HEK293 (cell line): Measurements from ENCODE around the gene RHEB.

Experiments used
- CTCF ChIA-PET: fragments of 350-600 bp; formaldehyde crosslinking; extraction: SDS; loops from one replicate; lab custom pipeline; 2021; ENCODE audit warnings: antibody characterized with exemption; lab: Yijun Ruan, JAX
- POLR2A ChIA-PET: fragments of 300-600 bp; formaldehyde crosslinking; extraction: SDS; loops from one replicate; lab custom pipeline; 2020; ENCODE audit warnings: antibody characterized with exemption, inconsistent platforms; lab: Yijun Ruan, JAX
- H3K27ac ChIP-seq: fragments of 200-500 bp; sonication (Bioruptor generic); 2 replicates; pipeline ENCODE4 v1.5.1; 2014; ENCODE audit warnings: low read depth, low read length, control low read depth, inconsistent platforms; ENCODE audit errors: extremely low read depth
- H3K36me3 ChIP-seq, 2 experiments: fragments of 200-500 bp in 1 of 2; sonication (Bioruptor generic) in 1 of 2; 1 replicate in 1 of 2; 2 replicates in 1 of 2; pipeline ENCODE4 v1.5.1; 2014 to 2017; ENCODE audit warnings: inconsistent platforms in 2 of 2, low read length in 2 of 2; ENCODE audit not compliant: control insufficient read depth in 2 of 2, insufficient read depth in 1 of 2
- H3K4me1 ChIP-seq: fragments of 200-500 bp; sonication (Bioruptor generic); 2 replicates; pipeline ENCODE4 v1.5.1; 2014; ENCODE audit warnings: mild to moderate bottlenecking, low read length, inconsistent platforms; ENCODE audit not compliant: control insufficient read depth, insufficient read depth
- H3K4me3 ChIP-seq: 2 replicates; pipeline ENCODE4 v1.5.1; 2011; ENCODE audit warnings: low read depth, mild to moderate bottlenecking, control low read depth, low read length, moderate library complexity
- H3K9me3 ChIP-seq: fragments of 200-500 bp; sonication (Bioruptor generic); 2 replicates; pipeline ENCODE4 v1.5.1; 2014; ENCODE audit warnings: low read depth, low read length, inconsistent platforms; ENCODE audit not compliant: control insufficient read depth, insufficient read depth
- GLI2 ChIP-seq: fragments of 450-650 bp; formaldehyde crosslinking; IDR thresholded peaks from 2 replicates; pipeline ENCODE4; 2017; ENCODE audit warnings: missing biosample characterization, missing genetic modification characterization, low read depth, borderline replicate concordance
- IKZF3 ChIP-seq: fragments of 450-650 bp; IDR thresholded peaks from 2 replicates; pipeline ENCODE4 v1.5.0; 2018; ENCODE audit warnings: missing biosample characterization, mild to moderate bottlenecking, missing genetic modification characterization, moderate library complexity
- SCRT1 ChIP-seq: fragments of 450-650 bp; formaldehyde crosslinking; IDR thresholded peaks from 2 replicates; pipeline ENCODE4 v1.5.1; 2016; ENCODE audit warnings: missing biosample characterization, missing genetic modification characterization, borderline replicate concordance
- SP7 ChIP-seq: fragments of 450-650 bp; formaldehyde crosslinking; IDR thresholded peaks from 2 replicates; pipeline ENCODE4 v1.5.1; 2016; ENCODE audit warnings: missing biosample characterization, missing genetic modification characterization
- TCF7L2 ChIP-seq: IDR thresholded peaks from 2 replicates; pipeline ENCODE4 v1.6.1; 2011; ENCODE audit warnings: low read depth, mild to moderate bottlenecking, inconsistent platforms, low read length, moderate library complexity, borderline replicate concordance
- ZBTB17 ChIP-seq: fragments of 450-650 bp; formaldehyde crosslinking; IDR thresholded peaks from 2 replicates; pipeline ENCODE4 v1.5.1; 2016; ENCODE audit warnings: missing biosample characterization, missing genetic modification characterization
- ZBTB48 ChIP-seq: fragments of 450-650 bp; formaldehyde crosslinking; IDR thresholded peaks from 2 replicates; pipeline ENCODE4 v1.5.1; 2016; ENCODE audit warnings: missing biosample characterization, missing genetic modification characterization
- ZFP41 ChIP-seq: fragments of 450-650 bp; formaldehyde crosslinking; IDR thresholded peaks from 2 replicates; pipeline ENCODE4 v1.5.1; 2016; ENCODE audit warnings: missing biosample characterization, missing genetic modification characterization, borderline replicate concordance
- ZNF146 ChIP-seq: fragments of 450-650 bp; formaldehyde crosslinking; IDR thresholded peaks from 2 replicates; pipeline ENCODE4 v1.5.1; 2016; ENCODE audit warnings: missing biosample characterization, missing genetic modification characterization
- ZNF155 ChIP-seq: fragments of 450-650 bp; formaldehyde crosslinking; IDR thresholded peaks from 2 replicates; pipeline ENCODE4 v1.5.1; 2016; ENCODE audit warnings: missing biosample characterization, missing genetic modification characterization
- ZNF18 ChIP-seq: fragments of 450-650 bp; formaldehyde crosslinking; IDR thresholded peaks from 2 replicates; pipeline ENCODE4 v1.5.1; 2016; ENCODE audit warnings: missing biosample characterization, missing genetic modification characterization
- ZNF248 ChIP-seq: fragments of 450-650 bp; formaldehyde crosslinking; IDR thresholded peaks from 2 replicates; pipeline ENCODE4 v1.5.1; 2017; ENCODE audit warnings: missing biosample characterization, missing genetic modification characterization
- ZNF324 ChIP-seq: fragments of 450-650 bp; formaldehyde crosslinking; IDR thresholded peaks from 2 replicates; pipeline ENCODE4 v1.5.1; 2016; ENCODE audit warnings: missing biosample characterization, missing genetic modification characterization
- ZNF530 ChIP-seq: fragments of 450-650 bp; formaldehyde crosslinking; IDR thresholded peaks from 2 replicates; pipeline ENCODE4 v1.5.1; 2016; ENCODE audit warnings: low read depth, missing biosample characterization, missing genetic modification characterization
- ZNF548 ChIP-seq: fragments of 450-650 bp; formaldehyde crosslinking; IDR thresholded peaks from 2 replicates; pipeline ENCODE4 v1.5.1; 2016; ENCODE audit warnings: missing biosample characterization, missing genetic modification characterization
- ZNF560 ChIP-seq: fragments of 450-650 bp; formaldehyde crosslinking; IDR thresholded peaks from 2 replicates; pipeline ENCODE4 v1.5.1; 2017; ENCODE audit warnings: missing biosample characterization, missing genetic modification characterization, borderline replicate concordance
- ZNF600 ChIP-seq: fragments of 450-650 bp; formaldehyde crosslinking; IDR thresholded peaks from 2 replicates; pipeline ENCODE4 v1.5.1; 2016; ENCODE audit warnings: missing biosample characterization, missing genetic modification characterization
- ZNF624 ChIP-seq: fragments of 450-650 bp; formaldehyde crosslinking; IDR thresholded peaks from 2 replicates; pipeline ENCODE4 v1.5.1; 2017; ENCODE audit warnings: missing biosample characterization, missing genetic modification characterization
- ZNF658 ChIP-seq: fragments of 450-650 bp; formaldehyde crosslinking; IDR thresholded peaks from 2 replicates; pipeline ENCODE4; 2016; ENCODE audit warnings: missing biosample characterization, missing genetic modification characterization
- ZNF830 ChIP-seq: fragments of 450-650 bp; IDR thresholded peaks from 2 replicates; pipeline ENCODE4 v1.5.0; 2018; ENCODE audit warnings: missing biosample characterization, missing genetic modification characterization, low read depth, mild to moderate bottlenecking, moderate library complexity
- ZSCAN30 ChIP-seq: fragments of 450-650 bp; IDR thresholded peaks from 2 replicates; pipeline ENCODE4 v1.5.1; 2018; ENCODE audit warnings: missing biosample characterization, mild to moderate bottlenecking, missing genetic modification characterization, moderate library complexity
- TF ChIP-seq, protein P1 (sequence below): fragments of 450-650 bp; formaldehyde crosslinking; IDR thresholded peaks from 2 replicates; pipeline ENCODE4 v1.5.1; 2016; ENCODE audit warnings: missing biosample characterization, missing genetic modification characterization, borderline replicate concordance
- TF ChIP-seq, protein P2 (sequence below): fragments of 450-650 bp; IDR thresholded peaks from 2 replicates; pipeline ENCODE4 v1.5.1; 2018; ENCODE audit warnings: missing biosample characterization, mild to moderate bottlenecking, missing genetic modification characterization
- TF ChIP-seq, protein P3 (sequence below): fragments of 450-650 bp; formaldehyde crosslinking; IDR thresholded peaks from 2 replicates; pipeline ENCODE4 v1.5.1; 2016; ENCODE audit warnings: missing biosample characterization, missing genetic modification characterization
- TF ChIP-seq, protein P4 (sequence below): fragments of 450-650 bp; formaldehyde crosslinking; IDR thresholded peaks from 2 replicates; pipeline ENCODE4 v1.5.1; 2017; ENCODE audit warnings: missing biosample characterization, mild to moderate bottlenecking, missing genetic modification characterization, moderate library complexity

The RHEB gene

GRCh38 chr7:151437866-151438516, 81.7 kb downstream of the RHEB start (continued):
- TF ChIP-seq, protein P1, sequence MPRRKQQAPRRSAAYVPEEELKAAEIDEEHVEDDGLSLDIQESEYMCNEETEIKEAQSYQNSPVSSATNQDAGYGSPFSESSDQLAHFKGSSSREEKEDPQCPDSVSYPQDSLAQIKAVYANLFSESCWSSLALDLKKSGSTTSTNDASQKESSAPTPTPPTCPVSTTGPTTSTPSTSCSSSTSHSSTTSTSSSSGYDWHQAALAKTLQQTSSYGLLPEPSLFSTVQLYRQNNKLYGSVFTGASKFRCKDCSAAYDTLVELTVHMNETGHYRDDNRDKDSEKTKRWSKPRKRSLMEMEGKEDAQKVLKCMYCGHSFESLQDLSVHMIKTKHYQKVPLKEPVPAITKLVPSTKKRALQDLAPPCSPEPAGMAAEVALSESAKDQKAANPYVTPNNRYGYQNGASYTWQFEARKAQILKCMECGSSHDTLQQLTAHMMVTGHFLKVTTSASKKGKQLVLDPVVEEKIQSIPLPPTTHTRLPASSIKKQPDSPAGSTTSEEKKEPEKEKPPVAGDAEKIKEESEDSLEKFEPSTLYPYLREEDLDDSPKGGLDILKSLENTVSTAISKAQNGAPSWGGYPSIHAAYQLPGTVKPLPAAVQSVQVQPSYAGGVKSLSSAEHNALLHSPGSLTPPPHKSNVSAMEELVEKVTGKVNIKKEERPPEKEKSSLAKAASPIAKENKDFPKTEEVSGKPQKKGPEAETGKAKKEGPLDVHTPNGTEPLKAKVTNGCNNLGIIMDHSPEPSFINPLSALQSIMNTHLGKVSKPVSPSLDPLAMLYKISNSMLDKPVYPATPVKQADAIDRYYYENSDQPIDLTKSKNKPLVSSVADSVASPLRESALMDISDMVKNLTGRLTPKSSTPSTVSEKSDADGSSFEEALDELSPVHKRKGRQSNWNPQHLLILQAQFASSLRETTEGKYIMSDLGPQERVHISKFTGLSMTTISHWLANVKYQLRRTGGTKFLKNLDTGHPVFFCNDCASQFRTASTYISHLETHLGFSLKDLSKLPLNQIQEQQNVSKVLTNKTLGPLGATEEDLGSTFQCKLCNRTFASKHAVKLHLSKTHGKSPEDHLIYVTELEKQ (tag by site-specific recombination) = no peak
- TF ChIP-seq ZNF560 = no peak
- TF ChIP-seq, protein P2, sequence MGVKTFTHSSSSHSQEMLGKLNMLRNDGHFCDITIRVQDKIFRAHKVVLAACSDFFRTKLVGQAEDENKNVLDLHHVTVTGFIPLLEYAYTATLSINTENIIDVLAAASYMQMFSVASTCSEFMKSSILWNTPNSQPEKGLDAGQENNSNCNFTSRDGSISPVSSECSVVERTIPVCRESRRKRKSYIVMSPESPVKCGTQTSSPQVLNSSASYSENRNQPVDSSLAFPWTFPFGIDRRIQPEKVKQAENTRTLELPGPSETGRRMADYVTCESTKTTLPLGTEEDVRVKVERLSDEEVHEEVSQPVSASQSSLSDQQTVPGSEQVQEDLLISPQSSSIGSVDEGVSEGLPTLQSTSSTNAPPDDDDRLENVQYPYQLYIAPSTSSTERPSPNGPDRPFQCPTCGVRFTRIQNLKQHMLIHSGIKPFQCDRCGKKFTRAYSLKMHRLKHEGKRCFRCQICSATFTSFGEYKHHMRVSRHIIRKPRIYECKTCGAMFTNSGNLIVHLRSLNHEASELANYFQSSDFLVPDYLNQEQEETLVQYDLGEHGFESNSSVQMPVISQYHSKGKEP (tag by site-specific recombination) = no peak
- TF ChIP-seq ZNF248 (tag by site-specific recombination) = no peak
- TF ChIP-seq IKZF3 = no peak
- TF ChIP-seq ZSCAN30 (tag by site-specific recombination) = no peak
- no peak for TF ChIP-seq ZNF624 (tag by site-specific recombination)
- TF ChIP-seq ZNF18 (tag by site-specific recombination) = no peak
- no peak for TF ChIP-seq ZNF658 (tag by site-specific recombination)

DNA sequence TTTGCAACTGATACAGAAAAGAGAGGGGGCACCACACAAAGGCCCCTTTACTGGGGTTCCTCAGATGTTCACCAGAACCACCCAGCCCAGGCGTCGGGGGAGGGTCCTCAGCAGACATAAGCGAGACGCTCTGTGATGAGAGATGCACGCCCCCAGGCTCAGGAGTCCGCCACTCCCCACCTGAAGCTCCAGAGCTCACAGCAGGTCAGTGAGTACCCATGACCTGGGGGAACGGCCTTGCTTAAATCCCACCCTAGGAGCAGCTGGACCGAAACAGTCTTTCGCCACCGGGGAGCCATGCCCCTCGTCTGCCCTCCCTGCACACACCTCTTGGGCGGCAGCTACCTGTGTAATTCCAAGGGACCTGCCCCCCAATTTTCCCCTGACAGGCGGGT, 82.5 kb downstream of the RHEB start:
- H3K4me3 ChIP-seq = no peak overlapping the region

More for the DNA sequence above, 82.5 kb downstream of the RHEB start:
- no peak overlapping the region for H3K27ac ChIP-seq
- ChIA-PET CTCF (interaction anchor here (0.5 to 0.7 kb wide), 6 partner anchors 28 to 1423 kb away, joined by 3 to 4 read pairs (median 3); no protein-coding TSS in a partner anchor), POLR2A (no interaction called here)
- H3K36me3 ChIP-seq = no peaks in the 10 kb centered on the region
- no peaks in the 10 kb centered on the region for H3K9me3 ChIP-seq
- H3K4me1 ChIP-seq = no peaks in the 10 kb centered on the region
- no peak for TF ChIP-seq ZBTB17
- no peak for TF ChIP-seq ZNF530 (tag by site-specific recombination)
- no peak for TF ChIP-seq ZBTB48 (tag by site-specific recombination)
- no peak for TF ChIP-seq SP7 (tag by site-specific recombination)
- TF ChIP-seq, protein P3, sequence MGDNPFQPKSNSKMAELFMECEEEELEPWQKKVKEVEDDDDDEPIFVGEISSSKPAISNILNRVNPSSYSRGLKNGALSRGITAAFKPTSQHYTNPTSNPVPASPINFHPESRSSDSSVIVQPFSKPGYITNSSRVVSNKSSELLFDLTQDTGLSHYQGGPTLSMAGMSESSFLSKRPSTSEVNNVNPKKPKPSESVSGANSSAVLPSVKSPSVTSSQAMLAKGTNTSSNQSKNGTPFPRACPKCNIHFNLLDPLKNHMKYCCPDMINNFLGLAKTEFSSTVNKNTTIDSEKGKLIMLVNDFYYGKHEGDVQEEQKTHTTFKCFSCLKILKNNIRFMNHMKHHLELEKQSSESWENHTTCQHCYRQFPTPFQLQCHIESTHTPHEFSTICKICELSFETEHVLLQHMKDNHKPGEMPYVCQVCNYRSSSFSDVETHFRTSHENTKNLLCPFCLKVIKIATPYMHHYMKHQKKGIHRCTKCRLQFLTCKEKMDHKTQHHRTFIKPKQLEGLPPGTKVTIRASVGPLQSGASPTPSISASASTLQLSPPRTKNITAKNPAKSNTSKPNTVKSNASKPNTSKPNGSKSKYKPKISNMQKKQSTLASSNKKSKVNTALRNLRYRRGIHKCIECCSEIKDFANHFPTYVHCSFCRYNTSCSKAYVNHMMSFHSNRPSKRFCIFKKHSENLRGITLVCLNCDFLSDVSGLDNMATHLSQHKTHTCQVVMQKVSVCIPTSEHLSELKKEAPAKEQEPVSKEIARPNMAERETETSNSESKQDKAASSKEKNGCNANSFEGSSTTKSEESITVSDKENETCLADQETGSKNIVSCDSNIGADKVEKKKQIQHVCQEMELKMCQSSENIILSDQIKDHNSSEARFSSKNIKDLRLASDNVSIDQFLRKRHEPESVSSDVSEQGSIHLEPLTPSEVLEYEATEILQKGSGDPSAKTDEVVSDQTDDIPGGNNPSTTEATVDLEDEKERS (tag by site-specific recombination) = no peak
- TF ChIP-seq, protein P4, sequence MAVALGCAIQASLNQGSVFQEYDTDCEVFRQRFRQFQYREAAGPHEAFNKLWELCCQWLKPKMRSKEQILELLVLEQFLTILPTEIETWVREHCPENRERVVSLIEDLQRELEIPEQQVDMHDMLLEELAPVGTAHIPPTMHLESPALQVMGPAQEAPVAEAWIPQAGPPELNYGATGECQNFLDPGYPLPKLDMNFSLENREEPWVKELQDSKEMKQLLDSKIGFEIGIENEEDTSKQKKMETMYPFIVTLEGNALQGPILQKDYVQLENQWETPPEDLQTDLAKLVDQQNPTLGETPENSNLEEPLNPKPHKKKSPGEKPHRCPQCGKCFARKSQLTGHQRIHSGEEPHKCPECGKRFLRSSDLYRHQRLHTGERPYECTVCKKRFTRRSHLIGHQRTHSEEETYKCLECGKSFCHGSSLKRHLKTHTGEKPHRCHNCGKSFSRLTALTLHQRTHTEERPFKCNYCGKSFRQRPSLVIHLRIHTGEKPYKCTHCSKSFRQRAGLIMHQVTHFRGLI = no peak
- no peak for TF ChIP-seq ZFP41 (tag by site-specific recombination)
- TF ChIP-seq TCF7L2 = no peak
- TF ChIP-seq GLI2 (tag by site-specific recombination) = no peak
- TF ChIP-seq ZNF600 (tag by site-specific recombination) = no peak
- no peak for TF ChIP-seq ZNF830
- no peak for TF ChIP-seq ZNF146 (tag by site-specific recombination)
- no peak for TF ChIP-seq ZNF324 (tag by site-specific recombination)
- TF ChIP-seq SCRT1 (tag by site-specific recombination) = no peak
- no peak for TF ChIP-seq ZNF155 (tag by site-specific recombination)
- TF ChIP-seq ZNF548 (tag by site-specific recombination) = no peak
- TF ChIP-seq, all 188 proteins: peak for 0
